ENCODE results near the gene ICA1. TPM values are rescaled to one million over a fixed set of nuclear protein-coding genes. Genes with fewer than 3 reads are reported as not detected.

The ICA1 gene
- total RNA-seq, 1 donor from 2014 or later: 4.3 TPM

GRCh38 chr7:8133188-8133848, 128.6 kb downstream of the ICA1 start:
- no peak for DNase-seq (ENCODE audit: low spot score)

GRCh38 chr7:8131694-8132605, 130.0 kb downstream of the ICA1 start:
- no peak for DNase-seq (ENCODE audit: low spot score)

GRCh38 chr7:8130663-8131062, 131.3 kb downstream of the ICA1 start:
- DNase-seq (ENCODE audit: low spot score): no peak

GRCh38 chr7:8129318-8129659, 132.7 kb downstream of the ICA1 start:
- no peak for DNase-seq (ENCODE audit: low spot score)

- no peak for DNase-seq (ENCODE audit: low spot score)
Measured at GRCh38 chr7:8128449-8129317, 133.3 kb downstream of the ICA1 start.

GRCh38 chr7:8126601-8127167, 135.3 kb downstream of the ICA1 start:
- DNase-seq (ENCODE audit: low spot score): no peak

GRCh38 chr7:8125680-8126444, 136.1 kb downstream of the ICA1 start:
- no peak for DNase-seq (ENCODE audit: low spot score)

- no peak for DNase-seq (ENCODE audit: low spot score)
Measured at GRCh38 chr7:8121243-8121642, 140.7 kb downstream of the ICA1 start.

- DNase-seq (ENCODE audit: low spot score): no peak
Measured at GRCh38 chr7:8120390-8121058, 141.4 kb downstream of the ICA1 start.

GRCh38 chr7:8119262-8119661, 142.7 kb downstream of the ICA1 start:
- DNase-seq (ENCODE audit: low spot score): peak; percentile 5

GRCh38 chr7:8117195-8117594, 144.8 kb downstream of the ICA1 start:
- no peak for DNase-seq (ENCODE audit: low spot score)

- no peak for DNase-seq (ENCODE audit: low spot score)
Measured at GRCh38 chr7:8115547-8116402, 146.2 kb downstream of the ICA1 start.

- no peak for DNase-seq (ENCODE audit: low spot score)
Measured at GRCh38 chr7:8114175-8114574, 147.8 kb downstream of the ICA1 start.

- no peak for DNase-seq (ENCODE audit: low spot score)
Measured at GRCh38 chr7:8113184-8113583, 148.8 kb downstream of the ICA1 start.

- no peak for DNase-seq (ENCODE audit: low spot score)
Measured at GRCh38 chr7:8112685-8113084, 149.3 kb downstream of the ICA1 start.

GRCh38 chr7:8111282-8111960, 150.5 kb downstream of the ICA1 start:
- DNase-seq (ENCODE audit: low spot score): no peak

- DNase-seq (ENCODE audit: low spot score): no peak
Measured at GRCh38 chr7:8109196-8110022, 152.6 kb downstream of the ICA1 start.

Data from umbilical cord (tissue), 2 donors.